ENCODE data around the gene KCNB1.
"Not testable (repeated sequence)": the region's sequence is repeated elsewhere in the genome, so short reads cannot be mapped to it uniquely, and the experiment has no call there.

The KCNB1 gene

GRCh38 chr20:49319208-49319809 lies 163.2 kb downstream of the KCNB1 start:
- no peak for DNase-seq (ENCODE audit: low read depth)

GRCh38 chr20:49318430-49319207 lies 163.8 kb downstream of the KCNB1 start:
- no peak for DNase-seq (ENCODE audit: low read depth)

- DNase-seq (ENCODE audit: low read depth) = no peak
Measured at GRCh38 chr20:49318091-49318429, 164.4 kb downstream of the KCNB1 start.

- DNase-seq (ENCODE audit: low read depth) = no peak
Measured at GRCh38 chr20:49316704-49317103, 165.8 kb downstream of the KCNB1 start.

- DNase-seq (ENCODE audit: low read depth) = no peak
Measured at GRCh38 chr20:49315580-49315979, 166.9 kb downstream of the KCNB1 start.

GRCh38 chr20:49314052-49314451 lies 168.4 kb downstream of the KCNB1 start:
- not testable (repeated sequence) for DNase-seq (ENCODE audit: low read depth)

All from activated T-helper 9 cell treated with anti-CD3 and anti-CD28 coated beads, Interleukin-2, amount 50 U/mL, for 16 hours (primary cell).